Epithelial cell of proximal tubule (primary cell): ENCODE results near the gene TUT4. TPM values are rescaled to one million over a fixed set of nuclear protein-coding genes. Genes with fewer than 3 reads are reported as not detected.

ENCODE experiments used
- DNase-seq: peaks from one replicate; pipeline ENCODE4 v3.0.0-alpha.2; 2011; ENCODE audit warnings: low read depth
- H3K4me3 ChIP-seq: 2 replicates; pipeline ENCODE4 v1.5.1; 2011; ENCODE audit warnings: low read depth, mild to moderate bottlenecking, low read length
- total RNA-seq: library from RNA; depleted of rRNA; stranded (reverse); fragments of >200 nt; gene quantifications from 2 replicates; pipeline ENCODE4 v1.2.3, GENCODE V29; 2015
- TF ChIP-seq, protein P1 (sequence below): conservative IDR thresholded peaks from 2 replicates; pipeline ENCODE4 v1.5.1; 2012; ENCODE audit warnings: low read depth, mild to moderate bottlenecking, low read length

The TUT4 gene
- total RNA-seq, 1 donor from 2014 or later = 18.7 TPM

DNA sequence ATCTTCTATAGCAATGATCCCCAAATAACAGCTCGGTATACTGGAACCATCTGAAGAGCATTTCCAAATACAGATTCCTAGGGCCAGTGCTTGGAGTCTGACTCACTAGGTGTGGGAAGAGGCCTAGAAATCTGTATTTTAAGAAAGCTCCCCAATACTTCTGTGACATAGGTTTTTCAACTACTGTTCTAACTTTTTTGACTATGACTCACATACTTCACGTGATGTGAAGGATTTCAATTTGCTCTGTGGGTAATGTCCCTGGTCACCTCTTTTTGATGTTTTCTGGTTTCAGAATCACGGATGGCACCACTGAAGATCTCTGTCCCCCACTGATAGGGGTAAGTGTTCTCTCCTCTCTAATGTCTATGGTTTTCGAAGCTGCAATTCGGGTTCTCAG is 159.7 kb downstream of the TUT4 start:
- no peak for DNase-seq
- no peak overlapping the region for H3K4me3 ChIP-seq
- TF ChIP-seq, protein P1, sequence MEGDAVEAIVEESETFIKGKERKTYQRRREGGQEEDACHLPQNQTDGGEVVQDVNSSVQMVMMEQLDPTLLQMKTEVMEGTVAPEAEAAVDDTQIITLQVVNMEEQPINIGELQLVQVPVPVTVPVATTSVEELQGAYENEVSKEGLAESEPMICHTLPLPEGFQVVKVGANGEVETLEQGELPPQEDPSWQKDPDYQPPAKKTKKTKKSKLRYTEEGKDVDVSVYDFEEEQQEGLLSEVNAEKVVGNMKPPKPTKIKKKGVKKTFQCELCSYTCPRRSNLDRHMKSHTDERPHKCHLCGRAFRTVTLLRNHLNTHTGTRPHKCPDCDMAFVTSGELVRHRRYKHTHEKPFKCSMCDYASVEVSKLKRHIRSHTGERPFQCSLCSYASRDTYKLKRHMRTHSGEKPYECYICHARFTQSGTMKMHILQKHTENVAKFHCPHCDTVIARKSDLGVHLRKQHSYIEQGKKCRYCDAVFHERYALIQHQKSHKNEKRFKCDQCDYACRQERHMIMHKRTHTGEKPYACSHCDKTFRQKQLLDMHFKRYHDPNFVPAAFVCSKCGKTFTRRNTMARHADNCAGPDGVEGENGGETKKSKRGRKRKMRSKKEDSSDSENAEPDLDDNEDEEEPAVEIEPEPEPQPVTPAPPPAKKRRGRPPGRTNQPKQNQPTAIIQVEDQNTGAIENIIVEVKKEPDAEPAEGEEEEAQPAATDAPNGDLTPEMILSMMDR = no peak

DNA sequence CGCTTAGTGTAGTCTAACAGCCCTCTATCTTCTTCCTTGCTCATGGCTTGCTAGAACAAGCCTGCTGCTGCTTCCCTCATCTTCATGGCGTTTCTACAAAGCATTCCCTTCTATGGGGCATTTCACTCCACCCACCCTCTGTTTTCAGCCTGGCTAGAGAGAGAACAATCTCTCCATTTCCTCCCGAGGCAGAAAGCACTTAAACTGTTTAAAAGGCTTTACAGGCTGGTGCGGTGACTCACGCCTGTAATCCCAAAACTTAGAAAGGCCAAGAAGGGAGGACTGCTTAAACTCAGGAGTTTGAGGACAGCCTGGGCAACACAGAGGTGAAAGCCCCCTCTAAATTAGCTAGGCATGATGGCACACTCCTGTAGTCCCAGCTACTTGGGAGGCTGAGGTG is 166.4 kb downstream of the TUT4 start:
- no peak overlapping the region for H3K4me3 ChIP-seq
- TF ChIP-seq, protein P1 = no peak
- DNase-seq = no peak

DNA sequence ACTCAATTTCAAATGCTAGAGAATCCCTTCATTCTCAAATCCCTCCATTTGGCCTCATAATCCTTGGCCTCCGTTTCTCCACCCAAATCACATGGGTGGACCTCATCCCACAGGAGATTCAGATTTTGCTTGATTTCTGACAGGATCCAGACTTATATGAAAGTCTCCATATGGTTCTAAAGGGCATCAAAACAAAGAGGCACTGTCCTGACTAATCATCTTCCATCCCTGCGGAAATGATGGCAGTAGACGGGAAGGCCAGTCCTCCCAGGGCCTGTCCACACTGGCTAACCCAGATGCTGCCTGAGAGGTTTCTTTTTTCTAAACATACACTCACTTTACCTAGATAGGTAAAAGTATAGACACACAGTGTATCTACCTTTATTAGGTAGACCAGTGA is 167.5 kb downstream of the TUT4 start:
- H3K4me3 ChIP-seq = no peak overlapping the region
- TF ChIP-seq, protein P1 = no peak
- no peak for DNase-seq

Other genes with a start within 250 kb of the TUT4 start
- 32.5 and 33.9 TPM in 2 replicates for gene CC2D1B, start 186.9 kb downstream of the TUT4 start, total RNA-seq
- 13.0 and 30.1 TPM in 2 replicates for gene ORC1, start 148.7 kb downstream of the TUT4 start, total RNA-seq
- 14.0 and 16.3 TPM in 2 replicates for gene PRPF38A, start 148.5 kb downstream of the TUT4 start, total RNA-seq
- gene GPX7, start 49.3 kb upstream of the TUT4 start, total RNA-seq = 35.1 and 39.8 TPM in 2 replicates
- gene SHISAL2A, start 80.1 kb upstream of the TUT4 start, total RNA-seq = 0.17 TPM in 1 of 2 replicates, not detected in the other
- 11.7 and 14.8 TPM in 2 replicates for gene COA7, start 145.3 kb upstream of the TUT4 start, total RNA-seq
- gene ZYG11B, start 173.4 kb upstream of the TUT4 start, total RNA-seq = 17.9 and 21.8 TPM in 2 replicates